ENCODE measurements around the gene FEM1C. TPM values are rescaled to one million over a fixed set of nuclear protein-coding genes. Genes with fewer than 3 reads are reported as not detected.

Gene FEM1C
- total RNA-seq, 1 donor from 2014 or later = 19.1 TPM

- no peak for DNase-seq (ENCODE audit: low spot score)
These were observed 66.3 kb downstream of the FEM1C start for GRCh38 chr5:115478281-115478680.

GRCh38 chr5:115477581-115477980 lies 67.0 kb downstream of the FEM1C start:
- DNase-seq (ENCODE audit: low spot score) = no peak

DNA sequence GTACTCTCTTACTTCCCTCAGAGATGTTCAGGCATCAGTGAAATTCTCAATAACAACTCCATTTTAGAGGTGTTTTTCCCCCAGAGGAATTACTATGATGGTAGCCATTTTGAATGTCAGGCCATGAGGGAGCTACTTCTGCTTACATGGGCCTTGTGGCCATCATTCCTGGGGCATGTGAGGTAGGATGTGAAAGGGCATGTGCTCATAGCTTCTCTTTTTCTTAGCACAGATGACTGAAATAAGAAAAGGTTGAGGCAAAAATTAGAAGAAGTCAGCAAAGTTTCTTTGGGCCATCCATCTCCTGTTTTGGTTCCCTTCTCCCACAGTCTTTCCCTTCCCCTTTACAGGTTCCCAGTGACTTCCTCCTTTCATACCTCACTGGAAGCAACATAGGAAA lies 68.8 kb downstream of the FEM1C start:
- no peak for DNase-seq (ENCODE audit: low spot score)

DNA sequence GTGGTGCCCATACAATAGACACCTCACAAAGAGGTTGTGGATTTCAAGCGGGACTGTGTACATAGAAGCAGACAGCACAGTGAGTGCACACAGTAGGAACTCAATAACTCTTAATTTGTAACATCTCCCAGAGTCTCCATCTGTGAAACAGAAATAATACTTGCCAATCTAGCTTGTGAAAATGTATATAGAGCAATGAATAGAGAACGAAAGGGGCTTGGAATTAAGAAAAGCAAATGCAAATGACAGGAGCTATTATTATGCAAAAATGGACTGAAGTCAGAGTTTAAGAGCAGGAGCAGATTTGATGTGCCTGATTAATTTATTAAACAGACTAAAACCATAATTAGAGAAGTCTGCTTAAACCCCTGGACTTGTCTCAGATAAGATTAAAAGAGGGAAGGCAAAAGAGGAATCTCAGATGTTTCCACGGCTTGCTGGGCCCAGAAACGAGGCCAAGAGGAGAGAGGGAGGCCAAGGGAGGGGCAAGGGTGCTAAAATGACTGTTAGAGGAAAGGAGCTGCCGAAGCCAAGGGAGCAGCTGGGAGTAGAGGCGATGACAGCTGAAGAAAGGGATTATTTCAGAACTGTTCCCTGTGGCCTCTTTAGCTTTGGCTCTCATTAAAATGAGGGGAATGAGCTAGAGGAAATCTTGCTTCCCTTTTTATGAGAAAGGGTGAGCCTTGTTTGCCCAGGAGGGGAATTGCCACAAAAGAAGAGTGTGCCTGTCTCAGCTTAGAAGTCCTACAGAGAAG lies 72.1 kb downstream of the FEM1C start:
- DNase-seq (ENCODE audit: low spot score) = no peak

DNA sequence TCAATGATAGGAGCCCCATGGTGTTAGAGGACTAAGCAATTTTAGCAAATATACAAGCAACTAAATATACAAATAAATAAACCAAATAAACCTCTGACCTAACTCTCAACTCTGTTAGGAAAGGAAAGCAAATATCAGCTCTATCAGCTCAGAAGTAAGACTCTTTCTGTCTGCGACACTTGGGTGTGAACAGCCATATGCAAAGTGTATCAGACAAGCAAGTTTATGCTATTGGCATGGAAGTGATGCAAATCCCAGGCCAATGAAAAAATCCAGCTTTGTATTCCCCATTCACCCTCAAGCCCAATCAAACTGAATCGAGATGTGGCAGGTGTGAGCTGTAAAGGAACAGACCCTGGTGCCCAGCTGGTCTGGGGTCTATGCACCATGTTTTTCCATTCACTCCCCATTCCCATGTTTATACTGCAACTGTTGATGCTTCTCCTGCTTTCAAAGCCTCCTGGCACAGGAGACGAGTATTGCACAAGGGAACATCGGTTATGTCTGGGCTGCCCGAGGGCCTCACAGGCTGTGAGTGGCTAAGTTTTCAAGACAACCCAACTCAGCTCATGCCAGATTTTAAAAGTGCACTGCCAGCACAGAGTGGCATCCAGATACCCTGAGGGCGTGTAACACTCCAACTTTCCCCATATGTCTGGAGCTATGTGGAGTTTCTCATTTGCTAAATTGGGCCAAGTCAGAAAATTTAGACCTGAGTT lies 73.1 kb downstream of the FEM1C start:
- no peak for DNase-seq (ENCODE audit: low spot score)

- no peak for DNase-seq (ENCODE audit: low spot score)
These were observed 73.7 kb downstream of the FEM1C start for GRCh38 chr5:115470921-115471320.

Other genes with a start within 250 kb of the FEM1C start
- 7.4 TPM for gene CCDC112, start 248.1 kb downstream of the FEM1C start, total RNA-seq
- 2.8 TPM for gene TICAM2, start 57.7 kb upstream of the FEM1C start, total RNA-seq
- gene TMED7, start 81.3 kb upstream of the FEM1C start, total RNA-seq = 88.8 TPM

Measured in ureter (tissue), 1 donor.